Ramos (cell line): ENCODE results near the gene PRSS33.

Source experiments
- in situ Hi-C: fragments of 300-500 bp; cut with MboI; formaldehyde crosslinking; loops from one replicate; pipeline ENCODE4 v1.14.3; 2022; ENCODE audit warnings: low sequenced_read_pairs; ENCODE audit not compliant: unreplicated experiment

PRSS33 gene

GRCh38 chr16:2779151-2779920 lies 8.0 kb downstream of the PRSS33 start:
- in situ Hi-C loops: no loop called here

GRCh38 chr16:2778630-2778958 lies 8.8 kb downstream of the PRSS33 start:
- in situ Hi-C loops: no loop called here

- in situ Hi-C loops: no loop called here
Observed at GRCh38 chr16:2777903-2778629, 9.3 kb downstream of the PRSS33 start.

DNA sequence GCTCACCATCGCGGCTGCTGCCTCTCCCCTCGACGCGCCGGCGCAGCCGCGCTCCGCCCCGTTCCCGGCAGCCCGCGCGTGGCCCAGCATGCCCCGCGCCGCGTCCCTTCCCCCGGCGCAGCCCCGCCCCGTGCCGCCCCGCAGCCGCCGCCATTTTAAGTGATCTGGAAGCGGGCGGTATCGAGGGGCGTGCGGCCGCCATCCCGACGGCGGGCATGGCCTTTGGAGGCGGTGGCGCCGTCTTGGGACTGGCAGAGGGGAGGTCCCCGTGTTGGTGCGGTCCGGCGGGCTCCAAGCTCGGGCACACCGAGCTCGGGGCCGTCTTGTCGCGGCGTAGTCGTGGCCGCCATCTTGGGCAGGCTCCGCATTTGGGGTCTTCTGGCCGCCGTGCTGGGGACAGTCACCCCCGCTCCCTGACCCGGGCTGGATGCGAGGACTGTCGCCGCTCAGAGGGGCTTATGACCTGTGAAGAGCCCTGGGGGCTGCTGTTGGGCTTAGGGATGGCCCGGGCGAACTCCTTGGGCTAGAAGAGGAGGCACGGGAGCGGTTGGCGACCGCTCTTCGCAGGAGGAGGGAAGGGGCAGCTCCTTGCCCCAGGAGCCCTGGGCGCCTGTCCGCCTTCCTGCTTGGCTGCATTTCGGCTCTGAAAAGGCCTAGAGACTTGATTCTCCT lies 10.0 kb downstream of the PRSS33 start, which contains the start of gene ELOB:
Gene ELOB (minus strand): TSS at position 50 of the 672 bp plus-strand sequence. CDS start 41 bp downstream, at position 9.
- in situ Hi-C loops: no loop called here

GRCh38 chr16:2776500-2777139 lies 10.7 kb downstream of the PRSS33 start:
- in situ Hi-C loops: no loop called here

DNA sequence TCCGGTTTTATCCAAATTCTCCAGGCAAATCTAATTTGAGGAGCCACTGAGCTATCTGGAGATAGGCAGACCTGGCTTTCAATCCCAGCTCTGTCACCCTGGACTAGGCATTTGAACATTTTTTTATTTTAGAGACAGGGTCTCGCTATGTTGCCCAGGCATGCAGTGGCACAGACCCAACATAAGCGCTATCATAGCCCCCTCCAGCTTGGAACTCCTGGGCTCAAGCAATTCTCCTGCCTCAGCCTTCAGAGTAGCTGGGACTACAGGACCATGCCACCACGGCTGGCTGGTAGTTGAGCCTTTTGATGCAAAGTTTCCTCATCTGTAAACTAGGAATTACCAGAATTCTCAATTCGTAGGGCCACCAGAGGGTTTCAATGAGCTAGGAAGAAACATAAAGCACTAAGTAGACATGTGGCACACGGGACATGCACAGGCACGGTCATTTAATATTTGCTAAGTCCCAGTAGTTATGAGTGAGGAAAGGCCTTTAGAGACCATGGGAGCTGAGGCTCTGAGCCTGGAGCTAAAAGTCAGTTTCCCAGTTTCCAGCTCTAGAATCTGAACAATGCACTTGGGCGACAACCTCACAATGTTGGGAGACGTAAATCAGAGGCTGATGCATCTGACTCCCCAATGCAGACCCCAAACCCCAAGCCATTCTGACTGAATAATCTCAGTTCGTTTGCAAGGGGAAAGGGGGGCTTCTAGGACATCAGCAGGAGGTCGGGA lies 11.4 kb downstream of the PRSS33 start:
- in situ Hi-C loops: no loop called here

DNA sequence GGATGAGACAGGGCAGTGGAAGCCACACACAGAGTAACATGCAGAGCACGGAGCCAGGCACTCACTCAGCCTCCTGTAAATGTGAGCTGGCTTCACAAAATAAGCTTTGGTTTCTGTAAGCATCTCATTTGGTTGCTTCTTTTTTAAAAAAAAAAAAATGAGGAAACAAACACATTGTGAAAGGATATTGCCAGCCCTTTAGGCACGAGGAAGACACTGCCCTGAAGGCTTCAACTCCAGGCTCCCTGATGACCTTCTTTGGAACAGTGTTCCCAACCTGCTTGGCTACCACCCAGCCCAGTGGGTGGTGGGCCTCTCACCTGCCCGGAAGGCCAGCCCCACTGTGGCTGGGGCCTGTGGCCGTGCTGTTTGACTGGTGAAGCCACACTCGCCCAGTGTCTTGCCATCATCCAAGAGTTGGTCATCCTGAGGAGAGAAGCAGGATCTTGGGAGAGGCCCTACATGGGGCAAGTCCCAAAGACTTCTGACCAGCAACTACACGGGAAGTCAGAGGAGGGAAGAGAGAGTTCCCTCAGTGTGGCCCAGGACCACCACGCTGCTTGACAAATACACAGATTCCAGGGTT lies 12.1 kb downstream of the PRSS33 start:
- in situ Hi-C loops: no loop called here

GRCh38 chr16:2774161-2774891 lies 13.0 kb downstream of the PRSS33 start:
- in situ Hi-C loops: no loop called here

- in situ Hi-C loops: no loop called here
Observed at GRCh38 chr16:2773188-2773968, 14.0 kb downstream of the PRSS33 start.

DNA sequence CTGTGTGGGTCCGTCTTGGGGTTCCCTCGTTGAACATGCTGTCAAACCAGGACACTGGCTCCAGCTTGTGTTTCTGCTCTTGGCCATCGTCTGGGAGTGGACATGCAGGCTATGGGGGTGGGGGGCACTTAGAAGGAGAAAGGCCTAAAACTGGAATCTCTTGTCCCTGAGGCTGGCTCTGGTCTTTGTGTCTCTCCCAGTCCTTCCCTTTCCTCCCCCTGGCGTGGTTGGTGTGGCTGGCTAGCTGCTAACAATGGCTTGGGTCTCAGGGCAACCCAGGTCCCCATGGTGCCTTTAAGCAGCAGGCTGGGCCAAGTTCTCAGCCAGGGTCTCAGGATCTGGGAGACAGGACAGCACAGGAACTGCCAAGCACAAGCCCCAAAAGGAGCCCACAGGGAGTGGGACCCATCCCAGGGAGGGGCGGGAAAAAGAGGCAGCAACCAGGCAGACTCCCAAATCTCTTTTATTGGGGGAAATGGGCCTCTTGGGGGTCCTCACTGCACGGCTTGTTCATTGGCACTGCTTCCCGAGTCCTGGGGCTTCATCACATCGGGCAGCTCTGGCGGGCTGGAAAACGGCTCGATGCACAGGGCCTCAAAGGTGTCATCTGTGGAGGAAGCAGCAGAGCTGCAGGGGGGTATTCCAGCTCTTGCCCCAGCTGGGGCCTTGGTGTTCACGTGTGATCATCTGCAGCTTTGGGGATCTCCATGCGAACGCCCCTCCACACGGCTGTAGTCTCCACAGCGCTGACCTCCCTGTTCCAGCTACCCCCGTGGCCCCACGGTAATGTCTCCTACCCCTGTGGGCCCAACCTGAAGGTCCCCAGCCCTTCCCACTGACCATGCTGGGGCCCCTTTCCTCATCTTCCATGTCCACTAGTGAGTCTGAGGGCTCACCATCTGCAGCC lies 15.6 kb downstream of the PRSS33 start:
- in situ Hi-C loops: no loop called here

DNA sequence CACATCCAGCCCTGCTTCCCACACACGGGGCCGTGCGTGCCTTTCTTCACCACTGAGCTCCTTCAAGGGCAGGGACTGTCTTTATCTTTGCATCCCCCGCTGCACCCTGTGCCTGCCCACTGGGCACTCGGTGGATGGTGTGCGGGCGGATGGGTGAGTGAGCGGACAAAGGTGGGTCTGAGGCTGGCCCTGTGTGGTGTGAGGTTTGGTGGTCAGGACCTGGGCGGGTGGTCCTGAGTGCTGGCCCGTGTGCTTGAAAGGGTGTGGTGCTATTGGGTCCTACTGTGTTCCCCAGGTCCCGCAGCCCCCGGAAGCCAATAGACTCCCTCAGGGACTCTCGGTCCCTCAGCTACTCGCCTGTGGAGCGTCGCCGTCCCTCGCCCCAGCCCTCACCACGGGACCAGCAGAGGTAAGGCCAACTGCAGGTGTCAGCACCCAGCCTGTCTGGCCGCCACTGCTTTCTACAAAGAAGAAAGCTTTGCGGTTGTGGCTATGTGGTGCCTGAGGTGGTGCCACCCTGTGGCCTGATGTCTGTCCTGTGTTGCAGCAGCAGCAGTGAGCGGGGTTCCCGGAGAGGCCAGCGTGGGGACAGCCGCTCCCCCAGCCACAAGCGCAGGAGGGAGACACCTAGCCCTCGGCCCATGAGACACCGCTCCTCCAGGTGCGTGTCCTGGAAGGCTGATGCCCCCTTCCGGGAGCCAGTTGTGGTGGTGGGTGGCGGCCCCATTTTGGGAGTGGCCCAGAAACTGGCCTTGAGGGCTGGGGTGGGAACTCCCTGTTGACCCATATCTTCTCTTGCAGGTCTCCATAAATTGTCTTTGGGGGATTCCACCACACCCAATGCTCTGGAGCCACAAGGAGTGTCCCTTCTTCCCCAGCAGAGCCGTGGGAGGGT lies 17.1 kb downstream of the PRSS33 start:
- in situ Hi-C loops: no loop called here

DNA sequence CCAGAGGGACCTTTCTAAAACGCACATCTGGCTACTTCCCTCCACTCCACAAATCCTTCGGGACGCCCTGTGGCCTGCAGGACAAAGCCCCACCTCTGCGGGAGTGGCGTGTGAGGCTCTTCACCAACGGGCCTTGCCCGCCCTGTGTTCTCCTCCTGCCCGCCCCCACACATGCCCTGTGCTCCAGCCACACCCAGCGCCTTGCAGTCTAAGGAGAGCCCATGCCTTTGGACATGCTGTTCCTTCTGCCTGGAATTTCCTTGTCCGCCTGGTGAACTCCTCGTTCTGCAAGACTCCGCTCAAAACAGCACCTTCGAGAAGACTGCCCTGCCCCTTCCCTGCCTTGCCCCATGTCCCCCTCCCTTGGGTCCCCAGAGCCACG lies 17.7 kb downstream of the PRSS33 start:
- in situ Hi-C loops: no loop called here

- in situ Hi-C loops: no loop called here
Observed at GRCh38 chr16:2769100-2769529, 18.2 kb downstream of the PRSS33 start.

DNA sequence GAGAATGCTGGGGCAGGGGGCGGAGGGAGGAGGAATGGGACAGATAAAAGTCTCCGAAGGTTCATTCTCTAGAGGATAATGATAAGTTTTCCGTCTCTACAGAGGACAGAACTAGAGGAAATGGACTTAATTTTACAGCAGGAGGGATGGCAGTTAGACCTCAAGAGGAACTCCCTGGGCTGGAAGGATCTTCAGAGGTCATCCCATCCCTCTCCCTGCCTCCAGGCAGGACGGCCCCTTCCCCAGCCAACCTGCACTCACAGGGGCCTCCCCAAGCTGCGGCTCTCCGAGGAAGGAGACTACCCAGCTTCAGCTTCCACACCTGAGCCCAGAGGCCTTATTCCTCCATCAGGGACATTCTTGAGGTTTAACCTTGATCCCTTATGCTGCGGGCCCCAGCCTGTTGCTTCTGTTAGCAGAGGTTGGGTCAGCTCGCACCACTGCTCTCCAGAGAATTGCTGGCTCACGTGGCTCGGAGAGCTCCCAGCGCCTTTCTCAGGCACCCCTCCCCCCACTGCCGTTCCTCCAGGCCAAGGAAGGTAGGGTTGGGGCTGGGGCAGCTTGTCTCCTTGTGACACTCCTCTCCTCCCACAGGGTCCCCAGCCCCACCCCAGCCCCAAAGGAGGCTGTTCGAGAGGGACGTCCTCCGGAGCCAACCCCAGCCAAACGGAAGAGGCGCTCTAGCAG lies 18.8 kb downstream of the PRSS33 start:
- in situ Hi-C loops: no loop called here

DNA sequence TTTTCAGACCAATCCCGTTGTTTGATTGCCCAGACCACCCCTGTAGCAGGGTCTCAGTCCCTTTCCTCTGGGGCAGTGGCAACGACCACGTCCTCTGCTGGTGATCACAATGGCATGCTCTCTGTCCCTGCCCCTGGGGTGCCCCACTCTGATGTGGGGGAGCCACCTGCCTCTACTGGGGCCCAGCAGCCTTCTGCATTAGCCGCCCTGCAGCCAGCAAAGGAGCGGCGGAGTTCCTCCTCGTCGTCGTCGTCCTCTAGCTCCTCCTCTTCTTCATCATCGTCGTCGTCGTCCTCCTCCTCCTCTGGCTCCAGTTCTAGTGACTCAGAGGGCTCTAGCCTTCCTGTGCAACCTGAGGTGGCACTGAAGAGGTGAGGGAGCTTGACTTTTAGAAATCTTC lies 19.5 kb downstream of the PRSS33 start:
- in situ Hi-C loops: no loop called here
